Osteoblast (primary cell): ENCODE results near the gene LSP1. TPM values are rescaled to one million over a fixed set of nuclear protein-coding genes. Genes with fewer than 3 reads are reported as not detected.
A peak's percentile ranks its signal among the peaks of the same experiment; 100 is the strongest.

Experiments
- DNase-seq: peaks from one replicate; pipeline ENCODE4 v3.0.0; 2011; ENCODE audit warnings: low spot score, mixed read lengths; ENCODE audit not compliant: insufficient read length; ENCODE audit errors: missing footprints
- H2AFZ ChIP-seq: 2 replicates; pipeline ENCODE4 v1.6.0; 2011; ENCODE audit warnings: mild to moderate bottlenecking, low read length
- H3K27ac ChIP-seq: 2 replicates; pipeline ENCODE4 v1.5.1; 2011; ENCODE audit warnings: mild to moderate bottlenecking, low read depth, low read length, moderate library complexity
- H3K27me3 ChIP-seq: 2 replicates; pipeline ENCODE4 v1.6.0; 2012; ENCODE audit warnings: mild to moderate bottlenecking, control low read depth, inconsistent platforms, low read length, moderate library complexity; ENCODE audit not compliant: insufficient read depth
- H3K36me3 ChIP-seq: 2 replicates; pipeline ENCODE4 v1.5.1; 2011; ENCODE audit warnings: mild to moderate bottlenecking, low read length, control low read depth, moderate library complexity; ENCODE audit not compliant: insufficient read depth
- H3K4me1 ChIP-seq: 2 replicates; pipeline ENCODE4 v1.5.1; 2011; ENCODE audit warnings: mild to moderate bottlenecking, low read length, control low read depth, moderate library complexity; ENCODE audit not compliant: insufficient read depth
- H3K4me2 ChIP-seq: 2 replicates; pipeline ENCODE4 v1.6.0; 2011; ENCODE audit warnings: mild to moderate bottlenecking, low read length; ENCODE audit not compliant: insufficient read depth
- H3K4me3 ChIP-seq: fragments of 200-600 bp; sonication (generic); 3 replicates; pipeline ENCODE4 v1.5.1; 2012; ENCODE audit warnings: mild to moderate bottlenecking, low read length, inconsistent platforms; ENCODE audit not compliant: insufficient read depth
- H3K79me2 ChIP-seq: 2 replicates; pipeline ENCODE4 v1.6.0; 2012; ENCODE audit warnings: mild to moderate bottlenecking, low read length, control low read depth, inconsistent platforms; ENCODE audit not compliant: insufficient read depth
- H3K9me3 ChIP-seq: 2 replicates; pipeline ENCODE4 v1.5.1; 2011; ENCODE audit warnings: low read depth, low read length, control low read depth
- H4K20me1 ChIP-seq: 2 replicates; pipeline ENCODE4 v1.6.0; 2012; ENCODE audit warnings: mild to moderate bottlenecking, low read length, control low read depth; ENCODE audit not compliant: insufficient read depth
- total RNA-seq: library from RNA; depleted of rRNA; stranded (reverse); fragments of >200 nt; gene quantifications from 2 replicates; pipeline ENCODE4 v1.2.3, GENCODE V29; 2012
- TF ChIP-seq, protein P1 (sequence below): IDR thresholded peaks from 2 replicates; pipeline ENCODE4 v1.5.1; 2011; ENCODE audit warnings: mild to moderate bottlenecking, low read depth, low read length, moderate library complexity; ENCODE audit errors: extremely low read depth

LSP1 gene
- total RNA-seq, 1 donor, result 54.6 TPM

DNA sequence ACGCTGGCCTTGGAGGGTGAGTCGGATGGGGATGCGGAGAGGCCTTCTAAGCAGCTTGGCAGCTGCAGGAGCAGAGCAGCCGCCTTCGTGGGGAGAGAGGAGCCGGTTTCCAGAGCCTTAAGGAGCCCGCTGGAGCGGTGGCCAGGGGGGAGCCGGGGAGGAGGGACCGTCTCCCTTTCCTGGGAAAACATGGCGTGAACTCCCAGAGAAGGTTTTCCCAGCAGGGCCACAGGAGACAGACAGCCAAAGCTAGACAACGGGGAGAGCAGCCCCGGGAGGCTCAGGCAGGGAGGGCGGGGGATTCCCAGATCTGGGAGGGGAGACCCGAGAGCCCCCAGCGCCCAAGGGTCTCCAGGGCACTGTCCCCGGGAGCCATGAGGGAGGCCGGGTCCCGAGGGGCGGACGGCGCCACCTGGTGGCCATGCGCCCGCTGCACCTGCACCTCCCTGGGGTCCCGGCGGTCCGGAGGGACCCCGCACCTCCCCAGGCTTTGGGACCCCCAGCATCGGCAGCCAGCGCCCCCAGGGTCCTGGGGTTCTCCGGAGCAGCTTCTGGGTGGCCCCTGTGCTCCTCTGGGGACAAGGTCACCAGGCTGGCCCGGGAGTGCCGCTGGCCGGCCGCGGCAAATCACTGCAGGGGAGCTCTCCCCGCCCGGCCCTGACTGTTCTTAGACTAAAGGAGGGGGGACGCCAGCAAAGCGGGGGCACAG is 20.5 kb upstream of the LSP1 start:
- TF ChIP-seq, protein P1, sequence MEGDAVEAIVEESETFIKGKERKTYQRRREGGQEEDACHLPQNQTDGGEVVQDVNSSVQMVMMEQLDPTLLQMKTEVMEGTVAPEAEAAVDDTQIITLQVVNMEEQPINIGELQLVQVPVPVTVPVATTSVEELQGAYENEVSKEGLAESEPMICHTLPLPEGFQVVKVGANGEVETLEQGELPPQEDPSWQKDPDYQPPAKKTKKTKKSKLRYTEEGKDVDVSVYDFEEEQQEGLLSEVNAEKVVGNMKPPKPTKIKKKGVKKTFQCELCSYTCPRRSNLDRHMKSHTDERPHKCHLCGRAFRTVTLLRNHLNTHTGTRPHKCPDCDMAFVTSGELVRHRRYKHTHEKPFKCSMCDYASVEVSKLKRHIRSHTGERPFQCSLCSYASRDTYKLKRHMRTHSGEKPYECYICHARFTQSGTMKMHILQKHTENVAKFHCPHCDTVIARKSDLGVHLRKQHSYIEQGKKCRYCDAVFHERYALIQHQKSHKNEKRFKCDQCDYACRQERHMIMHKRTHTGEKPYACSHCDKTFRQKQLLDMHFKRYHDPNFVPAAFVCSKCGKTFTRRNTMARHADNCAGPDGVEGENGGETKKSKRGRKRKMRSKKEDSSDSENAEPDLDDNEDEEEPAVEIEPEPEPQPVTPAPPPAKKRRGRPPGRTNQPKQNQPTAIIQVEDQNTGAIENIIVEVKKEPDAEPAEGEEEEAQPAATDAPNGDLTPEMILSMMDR, result peak; percentile 63
- peak overlapping the region; percentile 23 for H3K4me2 ChIP-seq
- DNase-seq, result peak; percentile 98

DNA sequence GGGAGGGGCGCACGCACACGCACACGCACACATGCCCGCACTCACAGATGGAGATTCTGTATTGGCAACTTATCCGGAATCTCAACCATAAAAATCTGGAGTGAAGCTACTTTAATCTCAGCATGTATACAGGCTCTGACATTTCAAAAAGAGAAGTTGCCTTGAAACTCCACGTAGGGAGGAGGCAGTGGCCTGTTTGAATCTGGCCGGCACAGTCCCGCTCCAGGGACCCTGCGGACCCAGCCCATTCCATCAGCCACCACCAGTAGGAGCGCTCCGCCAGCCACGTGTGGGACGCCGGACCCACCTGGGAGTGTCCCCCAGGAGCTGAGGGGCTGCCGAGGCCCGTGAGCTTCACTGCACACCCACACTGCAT is 20.0 kb upstream of the LSP1 start:
- H4K20me1 ChIP-seq, result no peaks in the 10 kb centered on the region
- no peaks in the 10 kb centered on the region for H3K36me3 ChIP-seq
- no peaks in the 10 kb centered on the region for H3K9me3 ChIP-seq
- H3K4me3 ChIP-seq, result no peak overlapping the region
- no peak overlapping the region for H3K27ac ChIP-seq
- H2AFZ ChIP-seq, result no peak overlapping the region
- no peaks in the 10 kb centered on the region for H3K79me2 ChIP-seq
- H3K27me3 ChIP-seq, result no peaks in the 10 kb centered on the region
- DNase-seq, result peak; percentile 81
- no peak overlapping the region for H3K4me2 ChIP-seq
- H3K4me1 ChIP-seq, result peaks cover 27% of the 10 kb centered on the region
- TF ChIP-seq, protein P1, result no peak

More for the DNA sequence above, 20.5 kb upstream of the LSP1 start:
- Histone ChIP-seq H3K79me2 (no peaks in the 10 kb centered on the region), H2AFZ (peak overlapping the region; percentile 29), H3K4me1 (peaks cover 32% of the 10 kb centered on the region), H3K4me3 (no peak overlapping the region), H3K9me3 (no peaks in the 10 kb centered on the region), H4K20me1 (no peaks in the 10 kb centered on the region), H3K27ac (no peak overlapping the region), H3K27me3 (no peaks in the 10 kb centered on the region), H3K36me3 (no peaks in the 10 kb centered on the region)

DNA sequence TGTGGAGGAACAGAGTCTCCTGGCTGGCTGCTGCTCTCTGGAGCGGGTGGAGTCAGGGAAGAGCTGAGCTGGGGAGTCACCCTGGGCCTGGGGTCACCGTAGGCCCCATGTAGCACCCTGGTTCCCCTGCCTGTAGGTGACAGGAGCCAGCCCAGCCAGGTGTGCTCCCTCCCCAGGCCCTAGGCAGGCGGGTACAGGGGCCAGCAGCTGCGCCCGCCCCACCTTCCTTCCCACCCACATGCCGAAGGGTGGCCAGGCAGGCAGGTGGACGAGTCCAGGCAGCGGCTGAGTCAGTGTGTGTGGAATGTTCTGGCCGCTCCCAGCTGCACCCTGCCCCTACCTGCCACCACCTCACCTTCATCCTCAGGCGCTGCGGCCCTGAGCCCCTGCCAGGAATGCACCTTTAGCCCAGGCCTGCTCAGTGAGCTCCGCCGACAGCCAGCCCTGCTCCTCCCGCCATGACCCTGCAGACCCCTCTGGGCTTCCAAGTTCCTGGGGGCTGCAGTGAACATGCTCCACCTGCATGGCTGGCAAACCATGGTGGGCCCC is 18.7 kb upstream of the LSP1 start:
- Histone ChIP-seq H3K27ac (no peak overlapping the region), H4K20me1 (no peaks in the 10 kb centered on the region), H3K4me2 (no peak overlapping the region), H3K36me3 (no peaks in the 10 kb centered on the region), H3K9me3 (no peaks in the 10 kb centered on the region), H3K79me2 (no peaks in the 10 kb centered on the region), H2AFZ (no peak overlapping the region), H3K4me1 (peaks cover 15% of the 10 kb centered on the region), H3K4me3 (no peak overlapping the region), H3K27me3 (no peaks in the 10 kb centered on the region)
- peak; percentile 80 for DNase-seq
- TF ChIP-seq, protein P1, result no peak

DNA sequence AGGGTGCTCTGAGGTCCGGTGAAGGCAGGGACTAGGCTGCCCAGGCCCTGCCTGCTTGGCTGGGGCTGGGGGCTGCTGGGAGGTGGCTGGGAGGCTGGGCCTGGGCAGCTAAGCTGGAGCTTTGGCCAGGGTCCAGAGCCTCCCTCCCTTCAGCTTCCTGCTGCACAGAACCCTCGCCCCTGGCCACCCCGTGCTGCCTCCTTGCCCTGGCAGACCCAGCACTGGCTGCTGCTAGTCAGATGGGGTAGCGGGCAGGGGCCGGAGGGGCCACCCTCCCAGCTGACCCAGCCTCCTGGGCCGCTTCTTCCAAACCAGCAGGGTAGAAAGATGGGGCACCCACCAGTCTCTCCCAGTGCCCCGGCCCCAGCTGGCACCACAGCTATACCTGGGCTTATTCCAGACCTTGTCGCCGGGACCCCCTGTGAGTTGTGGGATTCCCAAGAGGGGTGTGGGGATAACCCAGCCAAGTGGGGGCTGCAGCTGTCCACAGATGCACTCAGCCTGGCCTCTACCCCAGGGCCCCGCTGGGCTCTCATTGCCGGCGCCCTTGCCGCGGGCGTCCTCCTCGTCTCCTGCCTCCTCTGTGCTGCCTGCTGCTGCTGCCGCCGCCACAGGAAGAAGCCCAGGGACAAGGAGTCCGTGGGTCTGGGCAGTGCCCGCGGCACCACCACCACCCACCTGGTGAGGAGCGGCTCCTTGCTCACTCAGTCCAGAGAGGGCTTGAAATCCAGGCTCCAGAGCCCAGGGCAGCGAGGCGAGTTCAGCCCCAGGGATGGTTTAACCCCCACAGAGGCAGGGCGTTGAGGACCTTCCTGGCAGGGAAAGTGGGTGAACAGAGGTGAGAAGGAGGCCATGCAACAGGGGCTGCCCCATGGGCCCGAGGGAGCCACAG is 17.9 kb upstream of the LSP1 start, which contains the start of gene SYT8:
Gene SYT8, plus strand, starts transcription at position 212 of the 892 bp plus-strand sequence. Its CDS starts 116 bp downstream, at position 328.
- Histone ChIP-seq H2AFZ (no peak within 1 kb of the TSS), H3K4me2 (no peak within 1 kb of the TSS), H3K79me2 (no peaks in the 10 kb centered on the region), H3K27ac (no peak within 1 kb of the TSS), H3K9me3 (no peaks in the 10 kb centered on the region), H4K20me1 (no peaks in the 10 kb centered on the region), H3K4me3 (no peak within 1 kb of the TSS), H3K27me3 (no peaks in the 10 kb centered on the region), H3K36me3 (no peaks in the 10 kb centered on the region), H3K4me1 (peaks cover 6% of the 10 kb centered on the region)
- peak; percentile 83 for DNase-seq
- TF ChIP-seq, protein P1, result no peak
